ENCODE results near the gene RNF4.
"Not testable (repeated sequence)": the region's sequence is repeated elsewhere in the genome, so short reads cannot be mapped to it uniquely, and the experiment has no call there.

Gene RNF4

GRCh38 chr4:2536193-2537010 lies 67.5 kb downstream of the RNF4 start, which contains the start of gene FAM193A:
Gene FAM193A, plus strand, starts transcription at chr4:2536647. Its CDS starts 269 bp downstream, at chr4:2536916.
- DNase-seq = peak; percentile 99

- DNase-seq = peak; percentile 13
Observed at GRCh38 chr4:2537011-2537830, 68.3 kb downstream of the RNF4 start.

DNA sequence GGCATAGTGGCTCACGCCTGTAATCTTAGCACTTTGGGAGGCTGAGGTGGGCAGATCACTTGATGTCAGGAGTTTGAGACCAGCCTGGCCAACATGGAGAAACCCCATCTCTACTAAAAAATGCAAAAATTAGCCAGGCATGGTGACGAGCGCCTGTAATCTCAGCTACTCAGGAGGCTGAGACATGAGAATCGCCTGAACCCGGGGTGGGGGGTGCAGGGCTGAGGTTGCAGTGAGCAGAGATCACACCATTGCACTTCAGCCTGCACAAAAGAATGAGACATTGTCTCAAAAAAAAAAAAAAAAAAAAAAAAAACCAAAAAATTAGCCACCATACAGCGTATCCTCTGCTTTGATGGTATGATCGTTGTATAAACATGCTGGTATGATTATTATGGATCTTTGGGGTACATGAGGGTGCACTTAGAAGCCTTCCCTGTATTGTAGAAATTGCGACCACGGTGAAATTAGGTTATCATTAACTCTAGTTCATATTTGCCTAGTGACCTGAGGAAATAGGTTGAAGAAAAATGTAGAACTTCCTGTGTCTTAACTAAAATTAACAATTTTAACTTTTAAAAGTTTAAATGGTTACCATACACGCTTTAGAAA lies 74.8 kb downstream of the RNF4 start:
- DNase-seq = not testable (repeated sequence)

- no peak for DNase-seq
Observed at GRCh38 chr4:2545321-2546013, 76.6 kb downstream of the RNF4 start.

- no peak for DNase-seq
Observed at GRCh38 chr4:2546286-2546823, 77.4 kb downstream of the RNF4 start.

DNA sequence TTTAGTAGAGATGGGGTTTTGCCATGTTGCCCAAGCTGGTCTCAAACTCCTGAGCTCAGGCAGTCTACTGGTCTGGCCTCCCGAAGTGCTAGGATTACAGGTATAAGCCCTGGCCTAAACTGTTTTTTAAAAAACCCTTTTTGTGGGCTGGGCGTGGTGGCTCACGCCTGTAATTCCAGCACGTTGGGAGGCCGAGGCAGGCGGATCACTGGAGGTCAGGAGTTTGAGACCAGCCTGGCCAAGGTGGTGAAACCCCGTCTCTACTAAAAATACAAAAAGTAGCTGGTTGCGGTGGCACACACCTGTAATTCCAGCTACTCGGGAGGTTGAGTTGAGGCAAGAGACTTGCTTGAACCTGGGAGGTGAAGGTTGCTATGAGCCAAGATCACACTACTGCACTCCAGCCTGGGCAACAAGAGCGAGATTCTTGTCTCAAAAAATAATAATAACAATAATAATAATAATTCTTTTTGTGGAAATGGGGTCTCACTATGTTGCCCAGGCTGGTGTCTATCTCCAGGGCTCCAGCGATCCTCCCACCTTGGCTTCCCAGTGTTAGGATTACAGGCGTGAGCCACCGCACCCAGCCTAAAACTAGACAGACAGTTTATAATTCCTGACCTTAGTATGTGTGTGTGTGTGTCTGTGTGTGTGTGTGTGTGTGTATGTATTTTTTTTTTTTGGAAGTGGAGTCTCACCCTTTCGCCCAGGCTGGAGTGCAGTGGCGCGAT lies 78.2 kb downstream of the RNF4 start:
- not testable (repeated sequence) for DNase-seq

GRCh38 chr4:2551118-2551517 lies 82.2 kb downstream of the RNF4 start:
- no peak for DNase-seq

GRCh38 chr4:2552806-2553205 lies 83.9 kb downstream of the RNF4 start:
- no peak for DNase-seq

- DNase-seq = no peak
Observed at GRCh38 chr4:2558301-2558700, 89.4 kb downstream of the RNF4 start.

GRCh38 chr4:2560167-2560566 lies 91.3 kb downstream of the RNF4 start:
- no peak for DNase-seq
